Transverse colon (tissue), 4 donors: ENCODE measurements around the gene TMEM91.

Experiments
- EP300 ChIP-seq: sonication (generic); formaldehyde crosslinking; IDR thresholded peaks from one replicate; pipeline ENCODE4 v1.6.1; 2017; ENCODE audit warnings: antibody characterized with exemption, low read depth
- POLR2A ChIP-seq: fragments of 450-650 bp; IDR thresholded peaks from one replicate; pipeline ENCODE4 v1.6.1; 2016; ENCODE audit warnings: antibody characterized with exemption, mild to moderate bottlenecking, moderate library complexity
- POLR2AphosphoS5 ChIP-seq, 3 donors: sonication (generic); formaldehyde crosslinking; IDR thresholded peaks; one replicate each; pipeline ENCODE4 v1.6.1; 2016; ENCODE audit warnings: antibody characterized with exemption in 3 of 3
- TF ChIP-seq, protein P1 (sequence below), 5 experiments: fragments of 200-600 bp in 3 of 5; fragments of 450-650 bp in 2 of 5; sonication (generic) in 3 of 5; IDR thresholded peaks; 1 replicate in 2 of 5; 2 replicates in 3 of 5; pipeline ENCODE4 v1.5.1; 2016 to 2017; ENCODE audit warnings: antibody characterized with exemption in 5 of 5, inconsistent platforms in 3 of 5, mild to moderate bottlenecking in 2 of 5, moderate library complexity in 1 of 5

- TF ChIP-seq POLR2AphosphoS5 (IDR thresholded peaks at IDR 0.05) (no peak), POLR2A (no peak), EP300 (no peak)
- TF ChIP-seq, protein P1, sequence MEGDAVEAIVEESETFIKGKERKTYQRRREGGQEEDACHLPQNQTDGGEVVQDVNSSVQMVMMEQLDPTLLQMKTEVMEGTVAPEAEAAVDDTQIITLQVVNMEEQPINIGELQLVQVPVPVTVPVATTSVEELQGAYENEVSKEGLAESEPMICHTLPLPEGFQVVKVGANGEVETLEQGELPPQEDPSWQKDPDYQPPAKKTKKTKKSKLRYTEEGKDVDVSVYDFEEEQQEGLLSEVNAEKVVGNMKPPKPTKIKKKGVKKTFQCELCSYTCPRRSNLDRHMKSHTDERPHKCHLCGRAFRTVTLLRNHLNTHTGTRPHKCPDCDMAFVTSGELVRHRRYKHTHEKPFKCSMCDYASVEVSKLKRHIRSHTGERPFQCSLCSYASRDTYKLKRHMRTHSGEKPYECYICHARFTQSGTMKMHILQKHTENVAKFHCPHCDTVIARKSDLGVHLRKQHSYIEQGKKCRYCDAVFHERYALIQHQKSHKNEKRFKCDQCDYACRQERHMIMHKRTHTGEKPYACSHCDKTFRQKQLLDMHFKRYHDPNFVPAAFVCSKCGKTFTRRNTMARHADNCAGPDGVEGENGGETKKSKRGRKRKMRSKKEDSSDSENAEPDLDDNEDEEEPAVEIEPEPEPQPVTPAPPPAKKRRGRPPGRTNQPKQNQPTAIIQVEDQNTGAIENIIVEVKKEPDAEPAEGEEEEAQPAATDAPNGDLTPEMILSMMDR (IDR thresholded peaks at IDR 0.05) = no peak
Measured at GRCh38 chr19:41422456-41422855, 46.1 kb downstream of the TMEM91 start.
